ENCODE measurements around the gene SGSM1. TPM values are rescaled to one million over a fixed set of nuclear protein-coding genes. Genes with fewer than 3 reads are reported as not detected.
A peak's percentile ranks its signal among the peaks of the same experiment; 100 is the strongest.
"Not testable (repeated sequence)": the region's sequence is repeated elsewhere in the genome, so short reads cannot be mapped to it uniquely, and the experiment has no call there.

Gene SGSM1
- total RNA-seq, 2 donors from 2014 or later, result 6.8 to 11.1 TPM

DNA sequence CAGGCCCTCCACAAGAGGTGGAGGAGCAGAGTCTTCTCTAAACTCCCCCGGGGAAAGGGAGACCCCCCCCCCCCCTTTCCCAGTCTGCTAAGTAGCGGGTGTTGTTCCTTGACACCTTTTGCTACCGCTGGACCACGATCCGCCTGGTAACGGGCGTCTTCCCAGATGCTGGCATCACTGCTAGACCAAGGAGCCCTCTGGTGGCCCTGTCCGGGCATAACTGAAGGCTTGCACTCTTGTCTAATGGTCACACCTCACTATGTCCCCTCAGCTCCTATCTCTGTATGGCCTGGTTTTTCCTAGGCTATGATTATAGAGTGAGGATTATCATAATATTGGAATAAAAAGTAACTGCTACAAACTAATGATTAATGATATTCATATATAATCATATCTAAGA, 31.5 kb downstream of the SGSM1 start:
- TF ChIP-seq CTCF (IDR thresholded peaks at IDR 0.05), result peak; percentile 43
- not testable (repeated sequence) for DNase-seq (ENCODE audit: low spot score); H3K9me3 ChIP-seq; H3K27ac ChIP-seq; H3K27me3 ChIP-seq (replicated peaks; ENCODE audit: insufficient read depth); ATAC-seq (ENCODE audit: insufficient number of reproducible peaks, low FRiP score, low read depth); H3K4me3 ChIP-seq; H3K4me1 ChIP-seq (ENCODE audit: control insufficient read depth in 1 of 2, low read depth in 2 of 2)
- peaks cover 10% of the 10 kb centered on the region for H3K36me3 ChIP-seq

DNA sequence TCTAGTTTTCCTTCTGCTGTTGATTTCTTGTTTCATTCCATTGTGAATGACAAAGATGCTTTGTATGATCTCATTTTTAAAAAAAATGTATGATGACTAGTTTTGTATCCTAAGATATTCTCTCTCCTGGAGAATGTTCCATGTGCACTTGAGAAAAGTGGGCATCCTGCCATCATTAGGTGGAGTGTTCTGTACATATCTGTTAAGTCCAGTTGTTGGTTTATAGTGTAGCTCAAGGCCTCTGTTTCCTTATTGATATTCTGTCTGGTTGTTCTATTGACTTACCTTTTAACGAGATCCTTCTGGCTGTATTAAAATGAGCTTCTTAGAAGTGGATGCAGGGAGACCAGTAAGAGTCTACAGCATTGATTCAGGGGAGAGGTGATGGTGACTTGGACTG, 35.2 kb downstream of the SGSM1 start:
- no peak for ATAC-seq (ENCODE audit: insufficient number of reproducible peaks, low FRiP score, low read depth)

GRCh38 chr22:24843048-24843447, 37.0 kb downstream of the SGSM1 start:
- TF ChIP-seq CTCF (IDR thresholded peaks at IDR 0.05), result no peak
- ATAC-seq (ENCODE audit: insufficient number of reproducible peaks, low FRiP score, low read depth) (no peak), DNase-seq (ENCODE audit: low spot score) (no peak)
- no peaks in the 10 kb centered on the region for H3K36me3 ChIP-seq
- no peaks in the 10 kb centered on the region for H3K9me3 ChIP-seq
- no peak overlapping the region for H3K4me3 ChIP-seq
- H3K27ac ChIP-seq, result no peak overlapping the region
- H3K27me3 ChIP-seq (replicated peaks; ENCODE audit: insufficient read depth), result no peaks in the 10 kb centered on the region
- peaks cover 0 to 16% of the 10 kb centered on the region in 2 donors for H3K4me1 ChIP-seq (ENCODE audit: control insufficient read depth in 1 of 2, low read depth in 2 of 2)

More for the DNA sequence above, 35.2 kb downstream of the SGSM1 start:
- Histone ChIP-seq H3K9me3 (no peaks in the 10 kb centered on the region), H3K4me3 (no peak overlapping the region), H3K27me3 (replicated peaks; ENCODE audit: insufficient read depth) (no peaks in the 10 kb centered on the region), H3K27ac (no peak overlapping the region), H3K36me3 (no peaks in the 10 kb centered on the region), H3K4me1 (ENCODE audit: control insufficient read depth in 1 of 2, low read depth in 2 of 2) (peaks cover 0 to 16% of the 10 kb centered on the region in 2 donors)
- TF ChIP-seq CTCF (IDR thresholded peaks at IDR 0.05), result no peak
- DNase-seq (ENCODE audit: low spot score), result no peak

GRCh38 chr22:24845041-24845898, 39.3 kb downstream of the SGSM1 start:
- Histone ChIP-seq H3K4me3 (no peak overlapping the region), H3K4me1 (ENCODE audit: control insufficient read depth in 1 of 2, low read depth in 2 of 2) (peaks cover 0 to 16% of the 10 kb centered on the region in 2 donors), H3K27ac (peak overlapping the region; percentile 27 to 69), H3K36me3 (no peaks in the 10 kb centered on the region), H3K27me3 (replicated peaks; ENCODE audit: insufficient read depth) (no peaks in the 10 kb centered on the region), H3K9me3 (no peaks in the 10 kb centered on the region)
- no peak for TF ChIP-seq CTCF (IDR thresholded peaks at IDR 0.05)
- peak; percentile 58 for ATAC-seq (ENCODE audit: insufficient number of reproducible peaks, low FRiP score, low read depth)
- DNase-seq (ENCODE audit: low spot score), result peak; percentile 30

DNA sequence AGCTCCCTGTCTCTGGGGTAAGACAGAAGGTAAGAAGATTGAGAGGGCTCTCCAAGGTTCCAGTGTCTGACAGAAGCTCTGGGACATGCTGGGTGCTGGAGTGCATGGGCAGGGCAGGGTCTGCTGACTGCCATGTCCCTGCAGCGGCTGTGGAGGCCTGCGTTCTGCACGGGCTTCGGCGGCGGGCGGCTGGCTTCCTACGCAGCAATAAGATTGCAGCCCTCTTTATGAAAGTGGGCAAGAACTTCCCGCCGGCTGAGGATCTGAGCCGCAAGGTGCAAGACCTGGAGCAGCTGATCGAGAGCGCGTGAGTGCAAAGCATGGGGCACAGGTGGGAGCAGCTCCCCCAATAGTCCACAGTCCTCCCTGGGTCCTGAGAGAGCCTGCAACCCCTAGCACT, 41.5 kb downstream of the SGSM1 start:
- Histone ChIP-seq H3K4me1 (ENCODE audit: control insufficient read depth in 1 of 2, low read depth in 2 of 2) (peaks cover 0 to 16% of the 10 kb centered on the region in 2 donors), H3K36me3 (peaks cover 6% of the 10 kb centered on the region), H3K27me3 (replicated peaks; ENCODE audit: insufficient read depth) (no peaks in the 10 kb centered on the region), H3K27ac (no peak overlapping the region), H3K9me3 (no peaks in the 10 kb centered on the region), H3K4me3 (no peak overlapping the region)
- ATAC-seq (ENCODE audit: insufficient number of reproducible peaks, low FRiP score, low read depth) (no peak), DNase-seq (ENCODE audit: low spot score) (no peak)
- TF ChIP-seq CTCF (IDR thresholded peaks at IDR 0.05), result no peak

Measured in thoracic aorta (tissue), 2 donors.